OCI-LY3 (cell line): ENCODE measurements around the gene MED27.

ENCODE experiments used
- H2AFZ ChIP-seq: fragments of 200-600, 300-600 bp; shearing (Covaris generic); 2 replicates; pipeline ENCODE4 v1.6.0; 2014; ENCODE audit warnings: antibody characterized with exemption, low read depth, low read length
- H3K27ac ChIP-seq: fragments of 200-600, 300-600 bp; sonication (generic); 2 replicates; pipeline ENCODE4 v1.5.1; 2014; ENCODE audit warnings: mild to moderate bottlenecking, low read length, moderate library complexity, mixed read lengths
- H3K27me3 ChIP-seq: fragments of 200-600, 300-600 bp; sonication (generic); 2 replicates; pipeline ENCODE4 v1.6.1; 2014; ENCODE audit warnings: low read depth, low read length, mixed read lengths
- H3K36me3 ChIP-seq: fragments of 200-600, 300-600 bp; sonication (generic); replicated peaks from 2 replicates; pipeline ENCODE3; 2014; ENCODE audit warnings: low read depth, low read length, mixed read lengths
- H3K4me1 ChIP-seq: fragments of 300-600, 200-600 bp; sonication (generic); 2 replicates; pipeline ENCODE4 v1.6.1; 2014; ENCODE audit warnings: low read length, mixed read lengths
- H3K4me2 ChIP-seq: fragments of 200-600, 300-600 bp; sonication (generic); 2 replicates; pipeline ENCODE4 v1.6.1; 2014; ENCODE audit warnings: low read length, mixed read lengths
- H3K4me3 ChIP-seq: fragments of 300-600, 200-600 bp; sonication (generic); 2 replicates; pipeline ENCODE4 v1.5.1; 2014; ENCODE audit warnings: antibody characterized with exemption, mild to moderate bottlenecking, low read length, moderate library complexity
- H3K79me2 ChIP-seq: fragments of 300-600, 200-600 bp; shearing (Covaris generic); 2 replicates; pipeline ENCODE4 v1.6.1; 2014; ENCODE audit warnings: mild to moderate bottlenecking, low read length, mixed read lengths
- H3K9ac ChIP-seq: fragments of 300-600, 200-600 bp; shearing (Covaris generic); 2 replicates; pipeline ENCODE4 v1.6.0; 2014; ENCODE audit warnings: mild to moderate bottlenecking, low read length, moderate library complexity
- H3K9me3 ChIP-seq: fragments of 200-600, 300-600 bp; shearing (Covaris generic); 2 replicates; pipeline ENCODE4 v1.6.1; 2014; ENCODE audit warnings: low read length, mixed read lengths; ENCODE audit not compliant: insufficient read depth
- H4K20me1 ChIP-seq: fragments of 200-600, 300-600 bp; sonication (generic); 2 replicates; pipeline ENCODE4 v1.6.1; 2016; ENCODE audit warnings: low read length, mixed read lengths; ENCODE audit not compliant: insufficient read depth
- EZH2phosphoT487 ChIP-seq: fragments of 200-600 bp; shearing (Covaris generic); IDR thresholded peaks from 2 replicates; pipeline ENCODE4 v1.6.1; 2018; ENCODE audit warnings: antibody characterized with exemption, mixed run types, low read depth
- TF ChIP-seq, protein P1 (sequence below): fragments of 200-600, 300-600 bp; sonication (generic); IDR thresholded peaks from 2 replicates; pipeline ENCODE4 v1.5.1; 2014; ENCODE audit warnings: antibody characterized with exemption, low read length, low read depth

The MED27 gene

DNA sequence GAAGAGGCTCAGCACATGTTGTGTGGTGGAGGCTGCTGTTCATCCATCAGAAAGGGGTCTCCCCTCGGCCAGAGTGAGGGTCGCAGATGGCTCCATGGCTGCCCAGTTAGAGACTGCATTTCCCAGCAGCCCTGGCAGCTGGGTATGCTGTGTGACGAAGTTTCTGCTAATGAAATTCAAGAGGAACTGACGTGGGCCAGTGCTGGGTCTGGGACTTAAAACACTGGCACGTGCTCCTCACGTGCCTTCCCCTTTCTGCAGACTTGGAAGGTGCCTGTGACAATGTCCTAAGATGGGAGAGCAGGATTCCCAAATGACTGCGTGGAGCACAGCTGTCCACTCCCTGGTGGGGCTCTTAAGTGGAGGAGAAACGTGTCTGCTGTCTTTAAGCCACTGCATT is 225.3 kb downstream of the MED27 start:
- Histone ChIP-seq H3K27me3 (no peaks in the 10 kb centered on the region), H3K9ac (no peak overlapping the region), H3K79me2 (no peaks in the 10 kb centered on the region), H3K27ac (no peak overlapping the region), H3K9me3 (no peaks in the 10 kb centered on the region), H4K20me1 (no peaks in the 10 kb centered on the region), H2AFZ (no peak overlapping the region), H3K4me3 (no peak overlapping the region), H3K4me1 (no peaks in the 10 kb centered on the region), H3K4me2 (no peak overlapping the region), H3K36me3 (no peaks in the 10 kb centered on the region)
- no peak for TF ChIP-seq EZH2phosphoT487
- TF ChIP-seq, protein P1, sequence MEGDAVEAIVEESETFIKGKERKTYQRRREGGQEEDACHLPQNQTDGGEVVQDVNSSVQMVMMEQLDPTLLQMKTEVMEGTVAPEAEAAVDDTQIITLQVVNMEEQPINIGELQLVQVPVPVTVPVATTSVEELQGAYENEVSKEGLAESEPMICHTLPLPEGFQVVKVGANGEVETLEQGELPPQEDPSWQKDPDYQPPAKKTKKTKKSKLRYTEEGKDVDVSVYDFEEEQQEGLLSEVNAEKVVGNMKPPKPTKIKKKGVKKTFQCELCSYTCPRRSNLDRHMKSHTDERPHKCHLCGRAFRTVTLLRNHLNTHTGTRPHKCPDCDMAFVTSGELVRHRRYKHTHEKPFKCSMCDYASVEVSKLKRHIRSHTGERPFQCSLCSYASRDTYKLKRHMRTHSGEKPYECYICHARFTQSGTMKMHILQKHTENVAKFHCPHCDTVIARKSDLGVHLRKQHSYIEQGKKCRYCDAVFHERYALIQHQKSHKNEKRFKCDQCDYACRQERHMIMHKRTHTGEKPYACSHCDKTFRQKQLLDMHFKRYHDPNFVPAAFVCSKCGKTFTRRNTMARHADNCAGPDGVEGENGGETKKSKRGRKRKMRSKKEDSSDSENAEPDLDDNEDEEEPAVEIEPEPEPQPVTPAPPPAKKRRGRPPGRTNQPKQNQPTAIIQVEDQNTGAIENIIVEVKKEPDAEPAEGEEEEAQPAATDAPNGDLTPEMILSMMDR = no peak

DNA sequence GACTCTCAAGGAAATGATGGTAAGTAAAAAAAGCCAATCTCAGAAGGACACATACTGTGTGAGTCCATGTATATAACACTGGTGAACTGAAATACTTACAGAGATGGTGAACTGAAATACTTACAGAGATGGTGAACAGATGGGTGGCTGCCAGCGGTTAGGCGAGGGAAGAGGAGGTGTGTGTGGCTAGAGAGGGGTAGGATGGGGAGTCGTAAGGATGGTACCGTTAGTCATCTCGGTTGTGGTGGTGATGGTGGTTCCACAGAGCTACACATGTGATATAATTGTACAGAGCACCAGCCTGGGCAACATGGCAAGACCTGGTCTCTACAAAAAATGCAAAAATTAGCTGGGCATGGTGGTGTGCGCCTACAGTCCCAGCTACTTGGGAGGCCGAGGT is 226.2 kb downstream of the MED27 start:
- Histone ChIP-seq H3K27ac (no peak overlapping the region), H3K27me3 (no peaks in the 10 kb centered on the region), H2AFZ (no peak overlapping the region), H3K4me2 (no peak overlapping the region), H3K36me3 (no peaks in the 10 kb centered on the region), H3K79me2 (no peaks in the 10 kb centered on the region), H4K20me1 (no peaks in the 10 kb centered on the region), H3K9me3 (no peaks in the 10 kb centered on the region), H3K4me1 (no peaks in the 10 kb centered on the region), H3K4me3 (no peak overlapping the region), H3K9ac (no peak overlapping the region)
- no peak for TF ChIP-seq EZH2phosphoT487
- TF ChIP-seq, protein P1 = no peak

DNA sequence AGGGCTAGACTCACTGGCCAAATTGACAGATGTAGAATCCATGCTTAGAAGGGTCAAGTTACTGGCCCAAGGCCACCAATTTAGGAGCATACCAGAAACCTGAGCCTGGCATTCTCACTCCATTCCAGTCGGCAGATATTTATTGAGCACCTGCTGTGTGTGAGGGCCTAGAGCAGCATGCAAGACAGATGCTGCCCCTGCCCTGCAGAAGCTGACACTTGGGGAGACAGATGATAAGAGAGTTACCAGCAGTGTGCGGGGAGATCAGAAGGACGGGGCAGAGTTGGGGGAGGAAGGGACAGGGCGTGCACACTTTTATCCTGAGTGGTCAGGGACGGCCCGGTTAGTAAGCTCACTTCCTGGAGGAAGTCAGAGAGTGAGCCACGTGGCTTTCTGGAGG is 228.3 kb downstream of the MED27 start:
- Histone ChIP-seq H3K36me3 (no peaks in the 10 kb centered on the region), H3K4me2 (no peak overlapping the region), H3K27ac (no peak overlapping the region), H4K20me1 (no peaks in the 10 kb centered on the region), H3K79me2 (no peaks in the 10 kb centered on the region), H3K9me3 (no peaks in the 10 kb centered on the region), H2AFZ (no peak overlapping the region), H3K4me3 (no peak overlapping the region), H3K4me1 (no peaks in the 10 kb centered on the region), H3K27me3 (no peaks in the 10 kb centered on the region), H3K9ac (no peak overlapping the region)
- TF ChIP-seq, protein P1 = no peak
- no peak for TF ChIP-seq EZH2phosphoT487

DNA sequence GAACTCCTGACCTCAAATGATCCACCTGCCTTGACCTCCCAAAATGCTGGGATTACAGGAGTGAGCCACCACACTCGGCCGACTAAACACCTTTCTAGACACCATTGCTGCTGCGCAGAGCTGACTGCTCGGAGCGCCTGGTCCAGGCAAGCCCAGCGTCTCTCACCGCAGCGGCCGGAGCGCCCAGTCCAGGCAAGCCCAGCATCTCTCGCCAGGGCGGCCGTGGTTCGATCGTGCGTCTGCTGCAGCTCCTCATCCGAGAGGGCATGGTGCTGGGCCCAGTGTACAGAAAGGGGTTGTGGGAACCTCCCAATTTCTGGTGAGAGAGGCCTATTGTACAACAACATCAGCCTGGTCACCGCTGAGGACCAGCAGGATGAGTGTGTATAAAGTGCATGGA is 230.3 kb downstream of the MED27 start:
- no peak overlapping the region for H3K9ac ChIP-seq
- no peaks in the 10 kb centered on the region for H3K4me1 ChIP-seq
- no peak overlapping the region for H3K4me2 ChIP-seq
- H3K9me3 ChIP-seq = no peaks in the 10 kb centered on the region
- TF ChIP-seq, protein P1 = no peak
- no peak for TF ChIP-seq EZH2phosphoT487
- no peaks in the 10 kb centered on the region for H3K27me3 ChIP-seq
- no peak overlapping the region for H3K4me3 ChIP-seq
- no peaks in the 10 kb centered on the region for H3K36me3 ChIP-seq
- H3K79me2 ChIP-seq = no peaks in the 10 kb centered on the region
- no peaks in the 10 kb centered on the region for H4K20me1 ChIP-seq
- no peak overlapping the region for H3K27ac ChIP-seq
- H2AFZ ChIP-seq = no peak overlapping the region
